Right lobe of liver (tissue), 4 donors: ENCODE measurements around the gene SLC25A45.

Source experiments
- POLR2A ChIP-seq: fragments of 450-650 bp; IDR thresholded peaks from one replicate; pipeline ENCODE4 v1.6.1; 2017; ENCODE audit warnings: antibody characterized with exemption, mild to moderate bottlenecking
- TF ChIP-seq, protein P1 (sequence below), 4 donors: fragments of 200-600 bp in 3 of 4; fragments of 450-650 bp in 1 of 4; IDR thresholded peaks; one replicate each; pipeline versions ENCODE4 v1.5.1 to v1.8.0; 2016 to 2022; ENCODE audit warnings: antibody characterized with exemption in 4 of 4, mild to moderate bottlenecking in 2 of 4
- donor health status: DM: no; HTN: no; CAD: no.
- donor health status: DM: no; HTN: no; CAD: no.
- donor health status: DM: no; HTN: yes; CAD: no.

DNA sequence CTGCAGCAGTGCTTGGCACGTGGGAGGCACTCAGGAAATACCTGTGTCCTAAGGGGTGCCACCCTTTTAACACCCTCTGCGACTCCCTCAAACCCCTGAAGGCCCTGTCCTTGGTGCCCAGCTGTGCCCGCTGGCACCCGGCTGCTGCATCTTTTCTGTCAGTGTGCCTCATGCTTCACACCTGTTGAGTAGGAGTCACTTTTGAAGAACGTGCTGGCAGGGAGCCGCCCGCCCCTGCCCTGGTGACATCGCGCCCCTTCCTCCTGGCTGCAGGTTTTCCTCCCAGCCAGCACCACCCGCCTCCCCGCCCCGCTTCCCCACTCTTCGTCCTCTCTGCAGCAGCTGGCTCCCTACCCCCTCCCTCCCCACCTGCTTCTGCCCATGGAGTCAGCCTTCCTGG lies 21.8 kb upstream of the SLC25A45 start:
- TF ChIP-seq, protein P1, sequence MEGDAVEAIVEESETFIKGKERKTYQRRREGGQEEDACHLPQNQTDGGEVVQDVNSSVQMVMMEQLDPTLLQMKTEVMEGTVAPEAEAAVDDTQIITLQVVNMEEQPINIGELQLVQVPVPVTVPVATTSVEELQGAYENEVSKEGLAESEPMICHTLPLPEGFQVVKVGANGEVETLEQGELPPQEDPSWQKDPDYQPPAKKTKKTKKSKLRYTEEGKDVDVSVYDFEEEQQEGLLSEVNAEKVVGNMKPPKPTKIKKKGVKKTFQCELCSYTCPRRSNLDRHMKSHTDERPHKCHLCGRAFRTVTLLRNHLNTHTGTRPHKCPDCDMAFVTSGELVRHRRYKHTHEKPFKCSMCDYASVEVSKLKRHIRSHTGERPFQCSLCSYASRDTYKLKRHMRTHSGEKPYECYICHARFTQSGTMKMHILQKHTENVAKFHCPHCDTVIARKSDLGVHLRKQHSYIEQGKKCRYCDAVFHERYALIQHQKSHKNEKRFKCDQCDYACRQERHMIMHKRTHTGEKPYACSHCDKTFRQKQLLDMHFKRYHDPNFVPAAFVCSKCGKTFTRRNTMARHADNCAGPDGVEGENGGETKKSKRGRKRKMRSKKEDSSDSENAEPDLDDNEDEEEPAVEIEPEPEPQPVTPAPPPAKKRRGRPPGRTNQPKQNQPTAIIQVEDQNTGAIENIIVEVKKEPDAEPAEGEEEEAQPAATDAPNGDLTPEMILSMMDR (IDR thresholded peaks at IDR 0.05): no peak
- no peak for TF ChIP-seq POLR2A
